ENCODE data around the gene TSC22D2.

DNA sequence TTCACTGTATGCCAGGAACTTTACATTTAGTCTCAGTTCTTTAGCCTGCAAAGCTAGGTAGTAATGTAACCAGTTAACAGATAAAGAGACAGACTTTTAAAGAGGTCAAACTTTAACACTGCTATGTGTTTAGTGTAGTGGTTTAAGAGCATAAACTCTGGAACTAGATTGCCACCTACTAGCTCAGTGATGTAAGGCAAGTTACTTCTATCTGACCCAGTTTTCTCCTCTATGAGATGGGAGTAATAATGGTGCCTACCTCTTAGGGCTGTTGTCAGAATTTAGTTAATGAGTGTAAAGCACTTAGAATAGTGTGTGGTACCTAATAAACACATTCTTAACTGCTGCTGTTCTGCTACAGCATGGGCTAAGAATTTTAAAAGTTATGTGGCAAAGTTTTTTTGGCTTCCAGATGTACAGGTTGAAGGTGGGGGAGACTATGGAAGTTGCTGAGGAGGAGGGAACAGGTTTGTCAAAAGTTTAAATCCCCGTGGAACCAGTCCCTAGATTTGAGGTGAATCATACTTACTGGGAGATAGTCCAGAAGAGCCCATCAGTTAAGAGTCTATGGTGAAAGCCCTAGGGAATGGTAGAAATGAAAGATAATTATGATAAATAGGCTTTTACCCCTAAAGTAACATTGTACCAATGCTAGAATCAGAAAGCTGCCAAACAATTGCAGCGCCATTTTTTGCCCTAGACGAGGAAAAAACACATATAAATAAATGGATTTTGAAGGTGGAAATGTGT, 13.9 kb downstream of the TSC22D2 start:
- TF ChIP-seq POLR2AphosphoS5 (IDR thresholded peaks at IDR 0.05; ENCODE audit: low read depth, low read length) (no peak), TAF1 (IDR thresholded peaks at IDR 0.05; ENCODE audit: borderline replicate concordance, low read depth, low read length) (no peak)

All from GM12892 (cell line).